NOMO-1 treated with DMSO at 0.1 percent for 48 hours (cell line): ENCODE results near the gene STARD5.

Experiments used
- DNase-seq: peaks from one replicate; lab custom pipeline; 2025; ENCODE audit not compliant: unreplicated experiment; lab: John Stamatoyannopoulos, UW

The STARD5 gene

DNA sequence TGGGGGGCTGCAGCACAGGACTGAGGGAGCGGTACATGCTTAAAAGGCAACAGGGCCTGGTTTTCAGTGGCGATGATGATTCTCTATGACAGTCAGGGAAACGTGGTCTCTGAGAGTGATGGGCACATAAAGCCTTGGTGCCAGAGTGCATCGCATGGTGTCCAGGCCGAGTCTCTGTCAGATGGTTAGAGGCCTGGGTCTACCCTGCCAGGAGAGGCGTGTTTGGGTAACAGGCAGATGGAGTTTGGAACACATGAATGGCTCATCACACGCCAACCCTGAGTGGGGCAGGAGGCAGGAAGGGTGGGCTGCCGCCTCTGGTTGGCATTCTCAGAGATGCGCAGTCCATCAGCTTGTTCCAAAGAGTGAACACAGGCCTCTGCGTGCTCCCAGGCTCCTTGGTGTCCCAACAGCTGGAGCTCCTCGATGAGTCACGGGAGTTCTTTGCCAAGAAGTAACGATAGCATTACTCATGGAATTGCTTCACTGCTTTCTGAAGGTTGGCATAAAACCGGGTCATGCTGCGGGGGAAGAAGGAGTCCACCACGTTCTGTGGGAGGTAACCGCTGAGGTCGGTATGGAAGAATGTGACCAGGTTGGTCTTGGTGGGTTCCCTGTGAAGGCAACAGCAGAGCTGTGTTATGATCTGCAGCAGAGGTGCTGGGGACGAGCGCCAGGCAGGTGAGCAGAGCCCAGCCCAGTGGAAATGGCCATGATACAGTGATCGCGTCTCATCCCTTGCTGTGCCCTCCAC, 11.0 kb downstream of the STARD5 start:
- DNase-seq, result peak; percentile 47

GRCh38 chr15:81311752-81312464, 12.0 kb downstream of the STARD5 start:
- peak; percentile 97 for DNase-seq

GRCh38 chr15:81310480-81310879, 13.5 kb downstream of the STARD5 start:
- DNase-seq, result no peak

DNA sequence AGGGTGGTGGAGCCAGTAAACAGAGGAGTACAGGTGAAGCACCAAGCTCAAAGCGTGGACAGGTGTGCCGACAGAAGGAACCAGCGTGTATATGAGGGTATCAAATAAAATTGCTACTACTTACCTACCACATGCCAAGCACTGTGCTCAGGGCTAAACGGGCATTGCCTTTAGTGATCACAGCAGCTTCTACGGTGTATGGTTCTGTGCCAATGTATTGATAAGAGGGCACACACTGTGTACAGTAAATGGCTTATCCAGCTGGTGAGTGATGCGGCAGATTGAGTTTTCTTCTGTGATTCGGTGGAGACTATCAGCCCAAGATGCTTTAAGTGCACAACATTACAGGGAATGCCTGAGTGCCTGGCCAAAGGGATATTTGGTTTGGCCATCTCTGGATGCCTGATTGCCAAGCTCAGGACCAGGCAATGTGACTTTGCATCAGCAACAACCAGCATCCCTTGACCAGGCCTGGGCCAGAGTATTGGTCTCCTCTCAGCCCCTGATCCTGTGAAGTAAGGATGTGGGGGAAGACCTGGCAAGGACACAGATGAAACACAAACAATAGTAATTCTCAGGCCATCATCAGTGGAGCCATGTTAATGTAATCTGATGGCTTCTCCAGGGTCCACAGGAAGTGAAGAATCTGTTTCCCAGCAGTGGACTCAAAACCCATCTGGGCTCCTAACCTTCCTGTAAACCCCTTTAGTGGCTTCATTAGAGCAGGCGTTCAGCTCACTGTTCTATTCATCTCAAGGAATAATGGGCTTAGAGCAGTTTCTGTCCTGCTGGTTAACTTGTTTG, 14.1 kb downstream of the STARD5 start:
- no peak for DNase-seq

GRCh38 chr15:81308260-81308659, 15.7 kb downstream of the STARD5 start:
- DNase-seq, result no peak

DNA sequence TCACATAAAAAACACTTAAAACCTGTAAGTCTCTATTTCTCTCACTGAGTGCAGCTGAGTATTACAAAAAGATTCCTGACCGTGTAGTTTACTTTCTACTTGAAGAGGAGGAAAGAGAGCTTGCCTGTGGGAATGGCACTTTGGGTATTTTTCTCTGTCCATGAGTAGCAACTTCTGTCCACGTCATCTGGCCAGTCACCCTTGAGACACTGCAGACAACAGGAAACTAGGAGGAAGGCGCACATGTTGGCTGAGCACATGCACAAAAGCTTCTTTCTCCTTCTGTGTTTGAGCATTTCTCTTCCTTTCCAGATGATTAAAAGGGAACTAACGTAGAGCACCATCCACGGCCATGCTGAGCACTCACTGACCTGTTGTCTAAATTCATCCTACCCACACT, 19.7 kb downstream of the STARD5 start:
- peak; percentile 39 for DNase-seq

DNA sequence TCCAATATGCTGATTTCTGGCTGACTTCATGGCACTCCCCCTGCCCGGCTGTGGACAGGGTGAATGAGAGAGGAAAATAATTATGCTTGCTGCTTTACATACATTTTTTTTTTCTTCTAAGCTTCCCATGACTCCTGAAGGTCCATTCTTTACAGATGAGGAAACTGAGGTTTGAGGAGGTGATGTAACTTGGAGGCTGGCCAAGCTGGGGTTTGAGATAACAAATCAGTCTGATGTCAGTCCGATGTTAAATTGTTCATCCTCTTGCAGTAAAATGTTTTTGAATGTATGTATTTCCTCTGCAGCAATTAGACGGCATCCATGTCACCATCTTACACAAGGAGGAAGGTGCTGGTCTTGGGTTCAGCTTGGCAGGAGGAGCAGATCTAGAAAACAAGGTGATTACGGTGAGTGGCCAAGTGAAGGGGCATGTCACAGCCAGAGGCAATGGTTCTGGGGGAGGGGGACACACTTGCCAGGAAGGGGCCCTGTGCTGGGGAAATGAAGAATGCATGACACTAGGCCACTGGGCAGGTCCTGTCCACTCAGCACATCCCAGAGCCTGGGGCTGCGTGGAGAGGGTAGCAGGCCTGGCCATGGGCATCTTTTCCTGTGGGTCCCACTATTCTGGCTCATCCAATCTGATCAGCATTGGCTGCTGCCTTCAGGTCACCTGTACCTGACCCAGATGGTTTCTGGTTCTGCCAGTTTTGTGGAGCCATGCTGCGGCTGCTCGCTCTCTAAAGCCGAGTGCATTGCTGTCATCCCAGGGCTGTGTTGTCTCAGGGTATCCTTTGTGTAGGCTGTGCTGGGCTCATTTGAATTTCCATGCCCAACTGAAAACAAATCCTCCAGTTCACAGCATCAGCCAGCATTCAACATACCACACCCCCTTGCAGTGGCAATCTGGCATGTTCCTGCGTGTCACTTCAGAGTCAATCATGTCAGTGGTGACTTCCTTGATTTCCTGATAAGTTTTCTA, 20.4 kb downstream of the STARD5 start:
- DNase-seq, result no peak

- peak; percentile 66 for DNase-seq
These were observed 21.2 kb downstream of the STARD5 start for GRCh38 chr15:81302701-81303109.

- peak; percentile 69 for DNase-seq
These were observed 22.0 kb downstream of the STARD5 start for GRCh38 chr15:81301815-81302399.

DNA sequence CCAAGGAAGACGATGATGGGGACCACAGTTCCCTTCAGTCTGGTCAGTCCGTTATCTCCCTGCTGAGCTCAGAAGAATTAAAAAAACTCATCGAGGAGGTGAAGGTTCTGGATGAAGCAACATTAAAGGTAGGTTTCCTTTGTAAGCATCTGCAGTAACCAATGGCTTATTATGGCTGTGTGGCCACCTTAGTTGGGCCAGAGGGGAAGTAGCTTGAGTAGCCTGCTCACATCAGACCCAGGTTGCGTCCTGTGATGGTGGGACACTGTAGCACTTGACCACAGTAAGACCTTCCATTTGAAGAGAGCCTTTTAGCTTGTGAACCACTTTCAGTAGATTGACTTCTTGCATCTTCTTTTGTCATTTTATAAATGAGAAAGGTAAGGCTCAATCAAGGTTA, 22.6 kb downstream of the STARD5 start:
- no peak for DNase-seq

- DNase-seq, result no peak
These were observed 24.2 kb downstream of the STARD5 start for GRCh38 chr15:81299630-81300273.

DNA sequence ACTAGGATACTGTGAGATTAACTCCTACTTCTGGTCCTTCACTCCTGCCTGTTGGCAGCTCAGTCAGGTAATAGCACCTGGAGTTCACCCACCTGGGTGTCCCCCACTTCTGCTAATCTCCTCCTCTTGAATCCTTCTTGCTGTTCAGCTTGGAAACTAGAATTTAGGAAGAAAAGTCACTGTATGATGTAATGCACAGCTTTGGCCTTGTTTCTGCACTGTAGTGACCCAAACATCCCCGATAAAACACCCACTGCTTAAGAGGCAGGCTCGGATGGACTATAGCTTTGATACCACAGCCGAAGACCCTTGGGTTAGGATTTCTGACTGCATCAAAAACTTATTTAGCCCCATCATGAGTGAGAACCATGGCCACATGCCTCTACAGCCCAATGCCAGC, 24.8 kb downstream of the STARD5 start:
- no peak for DNase-seq

DNA sequence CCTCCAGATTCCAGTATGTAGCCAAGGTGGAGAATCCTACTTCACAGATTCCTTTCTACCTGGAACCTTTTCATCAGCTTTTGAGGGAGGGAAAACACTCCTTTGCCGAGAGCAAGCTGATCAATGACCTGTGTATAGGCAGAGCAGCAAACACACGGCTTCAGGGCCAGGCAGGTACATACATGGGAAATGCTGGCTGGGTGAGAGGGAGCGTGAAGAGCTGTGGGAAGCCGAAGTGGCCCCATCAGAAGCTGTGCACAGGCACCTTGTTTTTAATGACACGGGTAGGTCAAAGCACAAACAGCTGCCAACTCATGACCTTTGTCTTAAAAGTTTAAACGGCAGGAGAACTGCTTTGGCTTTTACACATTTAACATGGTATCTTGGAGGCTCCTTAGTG, 25.3 kb downstream of the STARD5 start:
- DNase-seq, result no peak

- peak; percentile 33 for DNase-seq
These were observed 26.1 kb downstream of the STARD5 start for GRCh38 chr15:81297603-81298575.

GRCh38 chr15:81297147-81297572, 26.8 kb downstream of the STARD5 start:
- DNase-seq, result no peak

DNA sequence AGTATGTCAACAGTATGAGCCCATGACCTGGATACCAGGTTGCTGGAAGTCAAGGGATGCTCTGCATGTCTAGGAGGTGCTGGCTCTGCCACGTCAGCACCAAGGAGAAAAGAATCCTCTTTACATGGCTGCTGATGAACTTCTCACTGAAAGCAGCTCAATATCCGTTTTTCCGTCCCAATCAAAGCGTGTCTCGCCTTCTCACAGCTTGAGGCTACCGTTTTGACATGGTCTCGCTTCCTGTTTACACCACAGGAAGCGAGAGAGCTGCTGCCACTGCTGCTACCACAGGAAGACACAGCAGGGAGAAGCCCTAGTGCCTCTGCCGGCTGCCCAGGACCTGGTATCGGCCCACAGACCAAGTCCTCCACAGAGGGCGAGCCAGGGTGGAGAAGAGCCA, 27.3 kb downstream of the STARD5 start:
- DNase-seq, result peak; percentile 95

- DNase-seq, result no peak
These were observed 27.8 kb downstream of the STARD5 start for GRCh38 chr15:81296186-81296585.

- DNase-seq, result peak; percentile 11
These were observed 28.3 kb downstream of the STARD5 start for GRCh38 chr15:81295486-81296121.
